22Rv1 (cell line): ENCODE data around the gene TBC1D13.

ENCODE experiments used
- ZFX ChIP-seq: fragments of 450-650 bp; IDR thresholded peaks from 2 replicates; pipeline ENCODE4 v1.6.1; 2017; ENCODE audit warnings: antibody characterized with exemption, borderline replicate concordance
- TF ChIP-seq, protein P1 (sequence below): fragments of 450-650 bp; IDR thresholded peaks from 2 replicates; pipeline ENCODE4 v1.5.1; 2017; ENCODE audit warnings: mild to moderate bottlenecking

DNA sequence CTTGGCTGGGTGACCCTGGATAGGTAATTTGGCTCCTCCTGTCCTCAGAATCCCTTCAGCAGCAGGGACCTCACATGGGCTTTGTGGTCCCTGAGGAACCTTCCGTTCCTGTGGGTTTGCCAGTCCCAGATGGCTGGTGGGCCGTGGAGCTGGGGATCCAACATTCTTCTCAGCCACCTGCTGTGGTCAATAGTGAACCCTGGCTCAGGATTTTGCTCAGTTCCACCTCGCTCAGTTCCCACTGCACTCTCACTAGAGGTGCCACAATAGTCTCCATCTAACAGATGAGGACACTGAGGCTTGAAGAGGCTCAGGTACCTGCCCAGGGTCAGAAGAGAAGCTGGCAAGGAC lies 59.6 kb downstream of the TBC1D13 start:
- no peak for TF ChIP-seq ZFX
- TF ChIP-seq, protein P1, sequence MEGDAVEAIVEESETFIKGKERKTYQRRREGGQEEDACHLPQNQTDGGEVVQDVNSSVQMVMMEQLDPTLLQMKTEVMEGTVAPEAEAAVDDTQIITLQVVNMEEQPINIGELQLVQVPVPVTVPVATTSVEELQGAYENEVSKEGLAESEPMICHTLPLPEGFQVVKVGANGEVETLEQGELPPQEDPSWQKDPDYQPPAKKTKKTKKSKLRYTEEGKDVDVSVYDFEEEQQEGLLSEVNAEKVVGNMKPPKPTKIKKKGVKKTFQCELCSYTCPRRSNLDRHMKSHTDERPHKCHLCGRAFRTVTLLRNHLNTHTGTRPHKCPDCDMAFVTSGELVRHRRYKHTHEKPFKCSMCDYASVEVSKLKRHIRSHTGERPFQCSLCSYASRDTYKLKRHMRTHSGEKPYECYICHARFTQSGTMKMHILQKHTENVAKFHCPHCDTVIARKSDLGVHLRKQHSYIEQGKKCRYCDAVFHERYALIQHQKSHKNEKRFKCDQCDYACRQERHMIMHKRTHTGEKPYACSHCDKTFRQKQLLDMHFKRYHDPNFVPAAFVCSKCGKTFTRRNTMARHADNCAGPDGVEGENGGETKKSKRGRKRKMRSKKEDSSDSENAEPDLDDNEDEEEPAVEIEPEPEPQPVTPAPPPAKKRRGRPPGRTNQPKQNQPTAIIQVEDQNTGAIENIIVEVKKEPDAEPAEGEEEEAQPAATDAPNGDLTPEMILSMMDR = no peak
